ENCODE data around the gene DAG1. TPM values are rescaled to one million over a fixed set of nuclear protein-coding genes. Genes with fewer than 3 reads are reported as not detected.

The DAG1 gene
- polyA plus RNA-seq, 1 of the 3 experiments (the other 2 are of a cell fraction), result 54.4 TPM

- H3K4me1 ChIP-seq (ENCODE audit: control insufficient read depth in 1 of 2, insufficient read depth in 2 of 2, low read depth in 1 of 2, low read length in 1 of 2), result peaks cover 0 to 2% of the 10 kb centered on the region in 2 experiments; a peak in 1 of 4 replicates
- CTCF ChIA-PET, result interaction anchor here (2.5 kb wide), 1 partner anchor 14 kb away, joined by 13 read pairs; no protein-coding TSS in a partner anchor
- POLR2A ChIA-PET, result no interaction called here
Observed at GRCh38 chr3:49434731-49435130, 35.3 kb upstream of the DAG1 start.

DNA sequence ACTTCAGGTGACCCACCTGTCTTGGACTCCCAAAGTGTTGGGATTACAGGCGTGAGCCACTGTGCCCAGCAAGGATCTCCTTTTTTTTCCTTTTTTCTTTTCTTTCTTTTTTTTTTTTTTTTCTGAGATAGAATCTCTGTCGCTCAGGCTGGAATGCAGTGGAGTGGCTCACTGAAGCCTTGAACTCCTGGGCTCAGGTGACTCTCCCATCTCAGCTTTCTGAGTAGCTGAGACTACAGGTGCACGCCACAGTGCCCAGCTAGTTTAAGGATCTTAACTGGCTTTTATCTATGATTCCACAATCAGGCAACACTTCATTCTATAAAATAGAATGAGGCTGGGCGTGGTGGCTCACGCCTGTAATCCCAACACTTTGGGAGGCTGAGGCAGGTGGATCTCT is 24.7 kb upstream of the DAG1 start:
- no peaks in the 10 kb centered on the region for H3K79me2 ChIP-seq (ENCODE audit: insufficient read depth)
- no peaks in the 10 kb centered on the region for H4K20me1 ChIP-seq (ENCODE audit: insufficient read depth)
- no peak overlapping the region for H3K4me3 ChIP-seq (ENCODE audit: low read depth in 2 of 2, low read length in 1 of 2)
- POLR2A ChIA-PET, result no interaction called here
- H3K9me2 ChIP-seq, result no peaks in the 10 kb centered on the region
- no peak overlapping the region for H3K9ac ChIP-seq
- H2AFZ ChIP-seq (ENCODE audit: low read depth), result no peak overlapping the region
- WGBS (ENCODE audit: low lambda C conversion rate), result 97% methylated on average over 5 of the region's 5 CpGs
- H3K27me3 ChIP-seq (ENCODE audit: insufficient read depth), result no peaks in the 10 kb centered on the region
- no peak overlapping the region for H3K4me2 ChIP-seq
- H3K36me3 ChIP-seq (replicated peaks in 1 of 2; ENCODE audit: control insufficient read depth in 1 of 2, insufficient read depth in 2 of 2, low read length in 1 of 2), result no peaks in the 10 kb centered on the region
- no peaks in the 10 kb centered on the region for H3K9me3 ChIP-seq
- H3F3A ChIP-seq (replicated peaks; ENCODE audit: insufficient read depth), result peaks cover 9% of the 10 kb centered on the region
- DNase-seq, result no peak
- no peaks in the 10 kb centered on the region for H3K4me1 ChIP-seq (ENCODE audit: control insufficient read depth in 1 of 2, insufficient read depth in 2 of 2, low read depth in 1 of 2, low read length in 1 of 2)
- CTCF ChIA-PET, result interaction anchor here (0.9 to 2.0 kb wide), 4 partner anchors 30 to 275 kb away, joined by 3 to 10 read pairs (median 4); partner anchors contain the start of genes KLHDC8B and USP4
- H3K27ac ChIP-seq (ENCODE audit: low read depth in 2 of 2, low read length in 1 of 2), result no peak overlapping the region
- TF ChIP-seq RAD21 (IDR thresholded peaks at IDR 0.05; ENCODE audit: low read length), result no peak
- TF ChIP-seq TCF12 (IDR thresholded peaks at IDR 0.05), result no peak
- TF ChIP-seq, protein P1, sequence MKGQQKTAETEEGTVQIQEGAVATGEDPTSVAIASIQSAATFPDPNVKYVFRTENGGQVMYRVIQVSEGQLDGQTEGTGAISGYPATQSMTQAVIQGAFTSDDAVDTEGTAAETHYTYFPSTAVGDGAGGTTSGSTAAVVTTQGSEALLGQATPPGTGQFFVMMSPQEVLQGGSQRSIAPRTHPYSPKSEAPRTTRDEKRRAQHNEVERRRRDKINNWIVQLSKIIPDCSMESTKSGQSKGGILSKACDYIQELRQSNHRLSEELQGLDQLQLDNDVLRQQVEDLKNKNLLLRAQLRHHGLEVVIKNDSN (IDR thresholded peaks at IDR 0.05; ENCODE audit: borderline replicate concordance, low read depth), result no peak
- TF ChIP-seq POLR2AphosphoS5 (IDR thresholded peaks at IDR 0.05; ENCODE audit: low read depth, low read length), result no peak
- no peak for TF ChIP-seq USF2 (IDR thresholded peaks at IDR 0.05; ENCODE audit: borderline replicate concordance, low read depth, low read length)
- TF ChIP-seq GABPA (IDR thresholded peaks at IDR 0.05; ENCODE audit: low read depth), result no peak
- no peak for TF ChIP-seq TAF1 (IDR thresholded peaks at IDR 0.05; ENCODE audit: borderline replicate concordance, low read depth, low read length)
- TF ChIP-seq FOXM1 (IDR thresholded peaks at IDR 0.05; ENCODE audit: low read depth), result no peak
- TF ChIP-seq FOSL2 (IDR thresholded peaks at IDR 0.05; ENCODE audit: borderline replicate concordance, low read depth), result no peak
- no peak for TF ChIP-seq TEAD4 (IDR thresholded peaks at IDR 0.05; ENCODE audit: borderline replicate concordance, insufficient read depth)
- no peak for TF ChIP-seq NFIC (IDR thresholded peaks at IDR 0.05; ENCODE audit: borderline replicate concordance)

More at GRCh38 chr3:49434731-49435130, 35.3 kb upstream of the DAG1 start:
- Histone ChIP-seq H3K79me2 (ENCODE audit: insufficient read depth) (no peaks in the 10 kb centered on the region), H4K20me1 (ENCODE audit: insufficient read depth) (no peaks in the 10 kb centered on the region), H3K9ac (no peak overlapping the region), H2AFZ (ENCODE audit: low read depth) (no peak overlapping the region), H3K36me3 (replicated peaks in 1 of 2; ENCODE audit: control insufficient read depth in 1 of 2, insufficient read depth in 2 of 2, low read length in 1 of 2) (no peaks in the 10 kb centered on the region), H3K4me3 (ENCODE audit: low read depth in 2 of 2, low read length in 1 of 2) (no peak overlapping the region), H3K27ac (ENCODE audit: low read depth in 2 of 2, low read length in 1 of 2) (no peak overlapping the region), H3K9me3 (no peaks in the 10 kb centered on the region), H3F3A (replicated peaks; ENCODE audit: insufficient read depth) (no peaks in the 10 kb centered on the region), H3K4me2 (no peak overlapping the region), H3K9me2 (no peaks in the 10 kb centered on the region), H3K27me3 (ENCODE audit: insufficient read depth) (no peaks in the 10 kb centered on the region)
- DNase-seq, result no peak
- WGBS (ENCODE audit: low lambda C conversion rate), result 81% methylated on average over 4 of the region's 5 CpGs
- no peak for TF ChIP-seq TCF12 (IDR thresholded peaks at IDR 0.05)
- no peak for TF ChIP-seq SIN3A (IDR thresholded peaks at IDR 0.05; ENCODE audit: borderline replicate concordance, low read depth, low read length)
- no peak for TF ChIP-seq YY1 (IDR thresholded peaks at IDR 0.05; ENCODE audit: low read depth)
- no peak for TF ChIP-seq RAD21 (IDR thresholded peaks at IDR 0.05; ENCODE audit: low read length)
- TF ChIP-seq FOXM1 (IDR thresholded peaks at IDR 0.05; ENCODE audit: low read depth), result no peak
- no peak for TF ChIP-seq NRF1 (IDR thresholded peaks at IDR 0.05; ENCODE audit: low read depth, low read length)
- TF ChIP-seq NFIC (IDR thresholded peaks at IDR 0.05; ENCODE audit: borderline replicate concordance), result no peak
- TF ChIP-seq GATA2 (CRISPR knock-in tag; IDR thresholded peaks at IDR 0.05), result no peak
- TF ChIP-seq MXI1 (IDR thresholded peaks at IDR 0.05; ENCODE audit: low read depth, low read length), result no peak
- TF ChIP-seq FOSL2 (IDR thresholded peaks at IDR 0.05; ENCODE audit: borderline replicate concordance, low read depth), result no peak
- TF ChIP-seq EP300 (IDR thresholded peaks at IDR 0.05; ENCODE audit: borderline replicate concordance in 1 of 2, low read depth in 1 of 2, low read length in 1 of 2), result no peak
- no peak for TF ChIP-seq EZH2phosphoT487 (IDR thresholded peaks at IDR 0.05; ENCODE audit: borderline replicate concordance, low read depth)
- TF ChIP-seq RFX5 (IDR thresholded peaks at IDR 0.05; ENCODE audit: low read length), result no peak
- TF ChIP-seq, protein P1 (IDR thresholded peaks at IDR 0.05; ENCODE audit: borderline replicate concordance, low read depth), result no peak
- no peak for TF ChIP-seq MEF2A (IDR thresholded peaks at IDR 0.05; ENCODE audit: borderline replicate concordance, low read depth)
- TF ChIP-seq GABPA (IDR thresholded peaks at IDR 0.05; ENCODE audit: low read depth), result no peak
- TF ChIP-seq, protein P2, sequence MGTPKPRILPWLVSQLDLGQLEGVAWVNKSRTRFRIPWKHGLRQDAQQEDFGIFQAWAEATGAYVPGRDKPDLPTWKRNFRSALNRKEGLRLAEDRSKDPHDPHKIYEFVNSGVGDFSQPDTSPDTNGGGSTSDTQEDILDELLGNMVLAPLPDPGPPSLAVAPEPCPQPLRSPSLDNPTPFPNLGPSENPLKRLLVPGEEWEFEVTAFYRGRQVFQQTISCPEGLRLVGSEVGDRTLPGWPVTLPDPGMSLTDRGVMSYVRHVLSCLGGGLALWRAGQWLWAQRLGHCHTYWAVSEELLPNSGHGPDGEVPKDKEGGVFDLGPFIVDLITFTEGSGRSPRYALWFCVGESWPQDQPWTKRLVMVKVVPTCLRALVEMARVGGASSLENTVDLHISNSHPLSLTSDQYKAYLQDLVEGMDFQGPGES (IDR thresholded peaks at IDR 0.05; ENCODE audit: low read depth, low read length), result no peak
- no peak for TF ChIP-seq RCOR1 (IDR thresholded peaks at IDR 0.05; ENCODE audit: low read length)
- TF ChIP-seq RXRA (IDR thresholded peaks at IDR 0.05; ENCODE audit: borderline replicate concordance, low read depth), result no peak
- TF ChIP-seq, protein P3, sequence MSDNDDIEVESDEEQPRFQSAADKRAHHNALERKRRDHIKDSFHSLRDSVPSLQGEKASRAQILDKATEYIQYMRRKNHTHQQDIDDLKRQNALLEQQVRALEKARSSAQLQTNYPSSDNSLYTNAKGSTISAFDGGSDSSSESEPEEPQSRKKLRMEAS (IDR thresholded peaks at IDR 0.05; ENCODE audit: low read depth), result no peak

Data from SK-N-SH (cell line).